C4-2B (cell line): ENCODE data around the gene ZNF609.

ENCODE experiments used
- H3K27ac ChIP-seq: fragments of 450-650 bp; 2 replicates; pipeline ENCODE4 v1.5.1; 2017
- ZFX ChIP-seq: fragments of 450-650 bp; IDR thresholded peaks from 2 replicates; pipeline ENCODE4 v1.6.1; 2017
- TF ChIP-seq, protein P1 (sequence below): fragments of 450-650 bp; conservative IDR thresholded peaks from 2 replicates; pipeline ENCODE4 v1.5.1; 2017; ENCODE audit warnings: mild to moderate bottlenecking

The ZNF609 gene

GRCh38 chr15:64706011-64706911, 245.9 kb downstream of the ZNF609 start:
- no peak overlapping the region for H3K27ac ChIP-seq
- TF ChIP-seq, protein P1, sequence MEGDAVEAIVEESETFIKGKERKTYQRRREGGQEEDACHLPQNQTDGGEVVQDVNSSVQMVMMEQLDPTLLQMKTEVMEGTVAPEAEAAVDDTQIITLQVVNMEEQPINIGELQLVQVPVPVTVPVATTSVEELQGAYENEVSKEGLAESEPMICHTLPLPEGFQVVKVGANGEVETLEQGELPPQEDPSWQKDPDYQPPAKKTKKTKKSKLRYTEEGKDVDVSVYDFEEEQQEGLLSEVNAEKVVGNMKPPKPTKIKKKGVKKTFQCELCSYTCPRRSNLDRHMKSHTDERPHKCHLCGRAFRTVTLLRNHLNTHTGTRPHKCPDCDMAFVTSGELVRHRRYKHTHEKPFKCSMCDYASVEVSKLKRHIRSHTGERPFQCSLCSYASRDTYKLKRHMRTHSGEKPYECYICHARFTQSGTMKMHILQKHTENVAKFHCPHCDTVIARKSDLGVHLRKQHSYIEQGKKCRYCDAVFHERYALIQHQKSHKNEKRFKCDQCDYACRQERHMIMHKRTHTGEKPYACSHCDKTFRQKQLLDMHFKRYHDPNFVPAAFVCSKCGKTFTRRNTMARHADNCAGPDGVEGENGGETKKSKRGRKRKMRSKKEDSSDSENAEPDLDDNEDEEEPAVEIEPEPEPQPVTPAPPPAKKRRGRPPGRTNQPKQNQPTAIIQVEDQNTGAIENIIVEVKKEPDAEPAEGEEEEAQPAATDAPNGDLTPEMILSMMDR = no peak
- TF ChIP-seq ZFX = no peak

- no peak for TF ChIP-seq ZFX
- TF ChIP-seq, protein P1 = no peak
- H3K27ac ChIP-seq = no peak overlapping the region
Observed at GRCh38 chr15:64710676-64711428, 250.5 kb downstream of the ZNF609 start.

- TF ChIP-seq ZFX = no peak
- TF ChIP-seq, protein P1 = no peak
- H3K27ac ChIP-seq = no peak overlapping the region
Observed at GRCh38 chr15:64712353-64712752, 252.0 kb downstream of the ZNF609 start.

DNA sequence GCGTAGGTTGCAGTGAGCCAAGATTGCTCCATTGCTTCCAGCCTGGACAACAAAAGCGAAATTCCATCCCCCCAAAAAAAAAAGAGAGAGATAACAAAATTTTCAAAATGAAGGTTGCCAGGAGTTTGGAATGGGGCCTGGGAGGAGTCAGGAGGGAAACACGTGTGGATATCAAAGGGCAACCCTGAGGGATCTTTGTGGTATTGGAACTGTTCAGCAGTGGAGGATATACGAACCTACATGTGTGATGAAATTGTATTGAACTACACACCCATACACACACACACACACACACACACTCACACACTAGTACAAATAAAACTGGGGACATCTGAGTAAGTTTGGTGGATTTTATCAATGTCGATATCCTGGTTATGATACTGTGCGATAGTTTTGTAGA, 253.2 kb downstream of the ZNF609 start:
- no peak for TF ChIP-seq ZFX
- TF ChIP-seq, protein P1 = no peak
- no peak overlapping the region for H3K27ac ChIP-seq

GRCh38 chr15:64716452-64716851, 256.1 kb downstream of the ZNF609 start:
- H3K27ac ChIP-seq = no peak overlapping the region
- TF ChIP-seq, protein P1 = no peak
- no peak for TF ChIP-seq ZFX

- TF ChIP-seq, protein P1 = no peak
- TF ChIP-seq ZFX = no peak
- H3K27ac ChIP-seq = no peak overlapping the region
Observed at GRCh38 chr15:64717130-64717529, 256.8 kb downstream of the ZNF609 start.
